ENCODE measurements around the gene ADI1. TPM values are rescaled to one million over a fixed set of nuclear protein-coding genes. Genes with fewer than 3 reads are reported as not detected.
"Not testable (repeated sequence)": the region's sequence is repeated elsewhere in the genome, so short reads cannot be mapped to it uniquely, and the experiment has no call there.

The ADI1 gene
- polyA plus RNA-seq, 1 experiment = 53.3 TPM

DNA sequence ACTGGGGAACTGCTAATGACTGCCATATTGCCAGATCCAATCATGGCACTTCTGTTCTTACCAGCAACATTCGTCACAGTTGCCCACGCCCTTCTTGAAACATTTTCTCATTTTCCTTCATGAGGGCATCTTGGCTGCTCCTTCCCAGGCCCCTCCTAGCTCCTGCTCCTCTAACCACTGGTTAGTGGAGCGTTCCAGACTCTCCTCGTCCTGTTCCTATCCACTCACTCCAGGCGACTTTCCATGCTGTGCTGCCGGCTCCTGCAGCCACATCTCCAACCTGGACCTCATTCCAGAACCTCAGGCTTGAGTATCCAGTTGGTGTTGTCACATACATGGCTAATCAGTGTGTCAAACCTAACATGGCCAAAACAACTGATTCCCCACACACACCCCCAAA, 1.3 kb upstream of the ADI1 start:
- Histone ChIP-seq H3K27me3 (ENCODE audit: control insufficient read depth, insufficient read depth, low read length) (no peaks in the 10 kb centered on the region), H3K4me3 (ENCODE audit: low read depth, low read length) (no peak overlapping the region), H3K36me3 (ENCODE audit: control insufficient read depth, insufficient read depth, low read length) (no peaks in the 10 kb centered on the region)
- ChIA-PET POLR2A (no interaction called here), CTCF (no interaction called here)
- TF ChIP-seq, protein P1, sequence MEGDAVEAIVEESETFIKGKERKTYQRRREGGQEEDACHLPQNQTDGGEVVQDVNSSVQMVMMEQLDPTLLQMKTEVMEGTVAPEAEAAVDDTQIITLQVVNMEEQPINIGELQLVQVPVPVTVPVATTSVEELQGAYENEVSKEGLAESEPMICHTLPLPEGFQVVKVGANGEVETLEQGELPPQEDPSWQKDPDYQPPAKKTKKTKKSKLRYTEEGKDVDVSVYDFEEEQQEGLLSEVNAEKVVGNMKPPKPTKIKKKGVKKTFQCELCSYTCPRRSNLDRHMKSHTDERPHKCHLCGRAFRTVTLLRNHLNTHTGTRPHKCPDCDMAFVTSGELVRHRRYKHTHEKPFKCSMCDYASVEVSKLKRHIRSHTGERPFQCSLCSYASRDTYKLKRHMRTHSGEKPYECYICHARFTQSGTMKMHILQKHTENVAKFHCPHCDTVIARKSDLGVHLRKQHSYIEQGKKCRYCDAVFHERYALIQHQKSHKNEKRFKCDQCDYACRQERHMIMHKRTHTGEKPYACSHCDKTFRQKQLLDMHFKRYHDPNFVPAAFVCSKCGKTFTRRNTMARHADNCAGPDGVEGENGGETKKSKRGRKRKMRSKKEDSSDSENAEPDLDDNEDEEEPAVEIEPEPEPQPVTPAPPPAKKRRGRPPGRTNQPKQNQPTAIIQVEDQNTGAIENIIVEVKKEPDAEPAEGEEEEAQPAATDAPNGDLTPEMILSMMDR (IDR thresholded peaks at IDR 0.05; ENCODE audit: insufficient read depth, low read depth, low read length) = no peak
- no peak for DNase-seq (ENCODE audit: low read depth)

DNA sequence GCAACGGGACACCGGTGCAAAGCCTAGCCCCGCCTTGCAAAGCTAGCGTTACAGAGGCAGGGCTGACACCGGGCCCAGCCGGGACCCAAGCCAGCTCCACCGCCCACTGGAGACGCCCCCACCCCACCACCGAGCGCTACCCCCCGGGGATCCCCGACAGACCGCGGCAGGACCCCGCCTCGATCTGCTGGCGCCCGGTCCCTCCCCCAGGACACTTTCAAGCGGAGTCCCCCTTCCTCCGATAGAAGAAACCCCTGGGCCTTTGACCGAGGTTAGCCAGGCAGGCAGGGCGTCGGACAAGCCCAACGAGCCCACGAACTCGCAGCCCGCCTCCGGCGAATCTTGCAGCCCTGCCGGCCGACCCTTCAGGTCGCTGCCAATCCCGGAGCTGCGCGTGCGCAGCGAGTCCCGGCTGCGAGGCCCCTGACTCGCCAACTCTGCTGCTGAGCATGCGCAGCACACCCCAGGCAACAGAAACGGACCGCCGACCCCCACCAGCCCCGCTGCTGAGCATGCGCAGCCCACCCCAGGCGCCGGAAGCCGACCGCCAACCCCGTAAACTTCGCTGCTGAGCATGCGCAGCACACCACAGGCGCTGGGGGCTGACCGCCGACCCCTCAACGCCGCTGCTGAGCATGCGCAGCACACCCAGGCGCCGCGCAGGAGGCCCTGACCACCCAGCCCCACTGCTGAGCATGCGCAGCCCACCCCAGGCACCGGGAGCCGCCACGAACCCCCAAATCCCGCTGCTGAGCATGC, 656 bp downstream of the ADI1 start:
- DNase-seq (ENCODE audit: low read depth) = peak; percentile 91
- H3K27me3 ChIP-seq (ENCODE audit: control insufficient read depth, insufficient read depth, low read length) = no peaks in the 10 kb centered on the region
- ChIA-PET CTCF (no interaction called here), POLR2A (no interaction called here)
- TF ChIP-seq, protein P1 (IDR thresholded peaks at IDR 0.05; ENCODE audit: insufficient read depth, low read depth, low read length) = no peak
- peak overlapping the region; percentile 75 for H3K4me3 ChIP-seq (ENCODE audit: low read depth, low read length)
- no peaks in the 10 kb centered on the region for H3K36me3 ChIP-seq (ENCODE audit: control insufficient read depth, insufficient read depth, low read length)

DNA sequence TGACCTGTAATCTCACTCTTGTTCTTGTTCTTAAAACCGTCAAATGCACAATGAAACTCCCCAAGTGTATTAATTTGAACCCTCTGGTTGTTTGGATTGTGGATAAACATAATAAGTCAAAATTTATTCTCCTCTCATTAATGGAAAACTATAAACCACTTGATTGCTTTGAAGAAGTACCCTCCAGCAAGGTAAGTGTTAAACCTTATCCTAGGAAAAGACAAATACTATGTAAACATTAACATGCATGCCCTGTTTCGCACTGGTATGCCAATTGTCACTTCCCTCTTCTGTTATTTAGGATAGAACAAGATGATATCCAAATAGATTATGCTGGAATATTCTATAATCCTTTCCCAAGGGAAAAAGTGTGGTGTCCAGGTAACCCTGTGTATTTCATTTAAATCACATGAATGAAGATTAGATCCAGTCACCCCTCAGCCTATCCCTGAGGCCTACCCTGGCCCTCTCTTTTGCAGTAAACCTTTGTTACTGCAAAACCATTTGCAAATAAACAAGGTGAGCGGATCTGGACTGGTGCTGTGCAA, 1.3 kb downstream of the ADI1 start:
- TF ChIP-seq, protein P1 (IDR thresholded peaks at IDR 0.05; ENCODE audit: insufficient read depth, low read depth, low read length) = no peak
- H3K4me3 ChIP-seq (ENCODE audit: low read depth, low read length) = peak overlapping the region; percentile 67
- H3K36me3 ChIP-seq (ENCODE audit: control insufficient read depth, insufficient read depth, low read length) = peaks cover 2% of the 10 kb centered on the region
- CTCF ChIA-PET = interaction anchor here (1.3 kb wide), 1 partner anchor 12 kb away, joined by 3 read pairs; no protein-coding TSS in a partner anchor
- POLR2A ChIA-PET = no interaction called here
- H3K27me3 ChIP-seq (ENCODE audit: control insufficient read depth, insufficient read depth, low read length) = no peaks in the 10 kb centered on the region
- no peak for DNase-seq (ENCODE audit: low read depth)

DNA sequence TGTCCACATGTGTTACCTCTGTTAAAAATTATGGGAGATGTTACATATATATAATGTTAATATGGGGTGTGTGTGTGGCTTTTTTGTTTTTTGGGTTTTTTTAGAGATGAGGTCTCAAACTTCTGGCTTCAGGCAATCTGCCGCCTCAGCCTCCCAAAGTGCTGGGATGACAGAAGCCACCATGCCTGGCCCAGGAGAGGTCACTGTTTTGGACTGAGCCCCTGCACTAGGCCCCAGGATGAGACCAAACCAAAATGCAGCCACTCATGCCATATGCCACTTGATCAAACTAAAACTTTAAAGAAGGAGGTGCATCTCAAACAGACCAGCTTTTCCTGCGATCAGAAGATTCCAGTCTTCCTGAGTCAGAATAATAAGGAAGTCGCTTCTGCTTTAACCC, 2.5 kb downstream of the ADI1 start:
- POLR2A ChIA-PET = no interaction called here
- CTCF ChIA-PET = interaction anchor here (0.6 to 1.3 kb wide), 3 partner anchors 10 to 207 kb away, joined by 3 to 4 read pairs (median 3); no protein-coding TSS in a partner anchor
- Histone ChIP-seq H3K36me3 (ENCODE audit: control insufficient read depth, insufficient read depth, low read length) (peaks cover 7% of the 10 kb centered on the region), H3K27me3 (ENCODE audit: control insufficient read depth, insufficient read depth, low read length) (no peaks in the 10 kb centered on the region), H3K4me3 (ENCODE audit: low read depth, low read length) (no peak overlapping the region)
- TF ChIP-seq, protein P1 (IDR thresholded peaks at IDR 0.05; ENCODE audit: insufficient read depth, low read depth, low read length) = no peak
- DNase-seq (ENCODE audit: low read depth) = no peak

DNA sequence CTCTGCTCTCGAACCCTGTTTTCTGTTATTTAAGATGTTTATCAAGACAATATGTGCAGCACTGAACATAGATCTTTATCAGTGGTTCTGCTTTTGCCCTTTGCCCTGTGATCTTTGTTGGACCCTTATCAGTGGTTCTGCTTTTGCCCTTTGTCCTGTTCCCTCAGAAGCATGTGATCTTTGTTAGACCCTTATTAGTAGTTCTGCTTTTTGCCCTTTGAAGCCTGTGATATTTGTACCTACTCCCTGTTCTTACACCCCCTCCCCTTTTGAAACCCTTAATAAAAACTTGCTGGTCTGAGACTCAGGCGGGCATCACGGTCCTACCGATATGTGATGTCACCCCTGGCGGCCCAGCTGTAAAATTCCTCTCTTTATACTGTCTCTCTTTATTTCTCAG, 3.9 kb downstream of the ADI1 start:
- H3K27me3 ChIP-seq (ENCODE audit: control insufficient read depth, insufficient read depth, low read length); POLR2A ChIA-PET; H3K4me3 ChIP-seq (ENCODE audit: low read depth, low read length); DNase-seq (ENCODE audit: low read depth); CTCF ChIA-PET; H3K36me3 ChIP-seq (ENCODE audit: control insufficient read depth, insufficient read depth, low read length): not testable (repeated sequence)

Data from BJ (cell line).